Measurements from ENCODE around the gene INO80.

The INO80 gene

DNA sequence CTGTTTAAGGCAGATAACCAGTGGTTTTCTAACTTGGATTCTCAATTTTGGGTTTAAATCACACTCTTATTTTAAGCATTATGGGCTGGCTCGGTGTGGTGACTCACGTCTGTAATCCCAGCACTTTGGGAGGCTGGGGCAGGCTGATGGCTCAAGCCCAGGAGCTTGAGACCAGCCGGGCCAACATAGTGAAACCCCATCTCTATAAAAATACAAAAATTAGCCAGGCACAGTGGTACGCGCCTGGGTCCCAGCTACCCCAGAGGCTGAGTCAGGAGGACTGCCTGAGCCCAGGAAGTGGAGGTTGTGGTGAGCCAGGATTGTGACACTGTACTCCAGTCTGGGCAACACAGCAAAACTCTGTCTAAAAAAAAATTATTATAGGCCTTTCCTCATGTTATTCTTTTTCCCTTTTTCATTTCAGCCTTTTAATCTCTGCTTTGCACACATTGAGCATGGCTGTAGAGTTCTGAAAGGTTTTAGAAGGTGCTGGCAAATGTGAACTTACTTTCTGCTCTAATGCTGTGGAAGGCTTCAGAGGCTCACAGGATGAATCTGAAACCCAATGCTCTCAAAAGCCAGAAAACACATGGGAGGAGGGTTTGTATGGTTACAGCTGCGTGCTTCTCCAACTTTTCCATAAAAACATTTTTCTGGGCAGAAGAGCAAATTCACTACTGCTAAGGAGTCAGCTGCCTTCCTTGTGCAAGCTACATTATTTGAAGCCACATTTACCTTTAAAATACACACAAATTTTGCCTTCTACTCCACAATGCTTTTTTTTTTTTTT is 130.3 kb downstream of the INO80 start:
- TF ChIP-seq, protein P1, sequence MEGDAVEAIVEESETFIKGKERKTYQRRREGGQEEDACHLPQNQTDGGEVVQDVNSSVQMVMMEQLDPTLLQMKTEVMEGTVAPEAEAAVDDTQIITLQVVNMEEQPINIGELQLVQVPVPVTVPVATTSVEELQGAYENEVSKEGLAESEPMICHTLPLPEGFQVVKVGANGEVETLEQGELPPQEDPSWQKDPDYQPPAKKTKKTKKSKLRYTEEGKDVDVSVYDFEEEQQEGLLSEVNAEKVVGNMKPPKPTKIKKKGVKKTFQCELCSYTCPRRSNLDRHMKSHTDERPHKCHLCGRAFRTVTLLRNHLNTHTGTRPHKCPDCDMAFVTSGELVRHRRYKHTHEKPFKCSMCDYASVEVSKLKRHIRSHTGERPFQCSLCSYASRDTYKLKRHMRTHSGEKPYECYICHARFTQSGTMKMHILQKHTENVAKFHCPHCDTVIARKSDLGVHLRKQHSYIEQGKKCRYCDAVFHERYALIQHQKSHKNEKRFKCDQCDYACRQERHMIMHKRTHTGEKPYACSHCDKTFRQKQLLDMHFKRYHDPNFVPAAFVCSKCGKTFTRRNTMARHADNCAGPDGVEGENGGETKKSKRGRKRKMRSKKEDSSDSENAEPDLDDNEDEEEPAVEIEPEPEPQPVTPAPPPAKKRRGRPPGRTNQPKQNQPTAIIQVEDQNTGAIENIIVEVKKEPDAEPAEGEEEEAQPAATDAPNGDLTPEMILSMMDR (IDR thresholded peaks at IDR 0.05; ENCODE audit: insufficient read depth, low read length, poor library complexity, severe bottlenecking) = no peak

DNA sequence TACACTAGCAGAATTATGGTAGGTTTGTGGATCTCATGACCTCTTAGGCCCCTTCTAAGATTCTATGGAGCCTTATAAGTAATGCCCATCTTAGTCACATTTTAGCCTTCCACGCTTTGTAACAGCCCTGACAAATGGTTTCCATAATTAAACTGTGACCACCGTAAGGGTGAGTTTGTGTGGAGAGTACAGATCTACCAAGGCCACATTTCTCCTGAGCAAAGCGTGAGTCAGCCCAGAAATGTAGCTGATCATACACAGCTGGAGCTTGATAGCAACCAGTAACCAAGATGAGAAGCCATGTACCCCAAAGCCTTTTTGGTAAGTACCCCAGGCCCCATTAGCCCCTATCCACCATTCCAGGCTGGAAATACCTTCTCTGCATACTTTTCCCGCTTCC is 131.1 kb downstream of the INO80 start:
- TF ChIP-seq, protein P1 (IDR thresholded peaks at IDR 0.05; ENCODE audit: insufficient read depth, low read length, poor library complexity, severe bottlenecking) = no peak

More for the DNA sequence above, 130.3 kb downstream of the INO80 start:
- DNase-seq (ENCODE audit: extremely low read depth, insufficient read length) = no peak
- H3K36me3 ChIP-seq (ENCODE audit: control insufficient read depth, insufficient read depth, low read length) = peaks cover 33% of the 10 kb centered on the region
- H3K27me3 ChIP-seq (replicated peaks; ENCODE audit: control insufficient read depth, insufficient read depth, low read length) = no peaks in the 10 kb centered on the region
- H3K4me3 ChIP-seq (replicated peaks; ENCODE audit: low read depth, low read length) = no peak overlapping the region

DNA sequence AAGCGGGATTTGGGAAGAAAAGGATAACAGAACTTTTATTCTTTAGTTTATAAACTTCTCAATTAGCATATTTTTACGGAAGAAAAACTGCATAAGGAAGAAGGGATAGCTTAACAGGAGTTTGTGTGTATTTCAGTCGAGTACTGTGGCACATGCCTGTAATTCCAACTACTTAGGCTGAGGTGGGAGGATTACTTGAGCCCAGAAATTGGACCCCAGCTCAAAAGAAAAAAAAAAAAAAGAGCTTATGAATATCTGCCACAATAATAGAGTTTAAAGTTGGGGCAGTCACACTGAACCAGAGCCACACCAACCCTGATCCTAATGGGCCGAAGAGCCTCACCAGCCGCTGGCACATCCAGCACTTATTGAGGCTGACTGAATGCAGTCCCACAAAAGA is 131.7 kb downstream of the INO80 start:
- no peak for DNase-seq (ENCODE audit: extremely low read depth, insufficient read length)
- H3K27me3 ChIP-seq (replicated peaks; ENCODE audit: control insufficient read depth, insufficient read depth, low read length) = no peaks in the 10 kb centered on the region
- H3K4me3 ChIP-seq (replicated peaks; ENCODE audit: low read depth, low read length) = no peak overlapping the region
- peaks cover 44% of the 10 kb centered on the region for H3K36me3 ChIP-seq (ENCODE audit: control insufficient read depth, insufficient read depth, low read length)
- TF ChIP-seq, protein P1 (IDR thresholded peaks at IDR 0.05; ENCODE audit: insufficient read depth, low read length, poor library complexity, severe bottlenecking) = no peak

More for the DNA sequence above, 131.1 kb downstream of the INO80 start:
- no peaks in the 10 kb centered on the region for H3K27me3 ChIP-seq (replicated peaks; ENCODE audit: control insufficient read depth, insufficient read depth, low read length)
- no peak overlapping the region for H3K4me3 ChIP-seq (replicated peaks; ENCODE audit: low read depth, low read length)
- H3K36me3 ChIP-seq (ENCODE audit: control insufficient read depth, insufficient read depth, low read length) = peaks cover 39% of the 10 kb centered on the region
- no peak for DNase-seq (ENCODE audit: extremely low read depth, insufficient read length)

DNA sequence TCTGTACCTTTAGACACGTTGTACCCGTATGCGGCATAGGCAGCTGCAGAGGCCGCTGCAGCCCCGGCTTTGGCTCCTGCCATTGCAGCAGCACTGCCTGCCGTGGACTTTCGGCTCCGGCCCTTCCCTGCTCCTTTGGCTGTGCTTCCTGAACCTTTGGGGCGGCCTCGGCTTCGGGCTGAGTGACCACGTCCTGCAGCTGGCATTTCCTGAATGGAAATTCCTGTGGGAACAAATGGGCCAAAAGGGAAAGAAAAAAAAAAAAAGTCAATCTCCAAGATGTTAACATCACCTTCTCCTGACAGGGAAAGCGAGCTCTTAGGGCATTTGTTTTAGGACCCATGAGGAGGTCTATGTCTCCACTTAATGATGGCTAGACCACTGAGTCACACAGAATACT is 133.2 kb downstream of the INO80 start:
- TF ChIP-seq, protein P1 (IDR thresholded peaks at IDR 0.05; ENCODE audit: insufficient read depth, low read length, poor library complexity, severe bottlenecking) = no peak
- Histone ChIP-seq H3K36me3 (ENCODE audit: control insufficient read depth, insufficient read depth, low read length) (peaks cover 48% of the 10 kb centered on the region), H3K4me3 (replicated peaks; ENCODE audit: low read depth, low read length) (no peak overlapping the region), H3K27me3 (replicated peaks; ENCODE audit: control insufficient read depth, insufficient read depth, low read length) (no peaks in the 10 kb centered on the region)
- no peak for DNase-seq (ENCODE audit: extremely low read depth, insufficient read length)

DNA sequence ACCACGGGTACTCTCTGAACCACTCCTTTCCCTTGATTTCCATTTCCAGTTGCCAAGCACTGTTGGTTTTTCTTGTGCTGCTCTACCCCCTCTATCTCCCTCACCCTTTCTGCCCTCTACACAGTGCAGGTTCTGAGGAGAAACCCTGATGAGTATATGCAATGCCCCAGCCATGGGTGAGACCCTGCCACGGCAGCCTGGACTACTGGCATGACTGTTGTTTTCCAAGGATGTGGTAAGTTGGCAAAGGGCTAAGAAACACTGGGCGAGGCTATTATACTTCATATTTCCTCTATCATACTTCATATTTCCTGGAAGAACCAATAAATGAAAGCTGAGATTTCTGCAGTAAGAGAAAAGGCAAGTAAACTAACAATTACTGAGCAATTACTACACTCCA is 134.9 kb downstream of the INO80 start:
- peaks cover 47% of the 10 kb centered on the region for H3K36me3 ChIP-seq (ENCODE audit: control insufficient read depth, insufficient read depth, low read length)

More for the DNA sequence above, 134.9 kb downstream of the INO80 start:
- Histone ChIP-seq H3K27me3 (replicated peaks; ENCODE audit: control insufficient read depth, insufficient read depth, low read length) (no peaks in the 10 kb centered on the region), H3K4me3 (replicated peaks; ENCODE audit: low read depth, low read length) (no peak overlapping the region)
- TF ChIP-seq, protein P1 (IDR thresholded peaks at IDR 0.05; ENCODE audit: insufficient read depth, low read length, poor library complexity, severe bottlenecking) = no peak
- no peak for DNase-seq (ENCODE audit: extremely low read depth, insufficient read length)

Measured in GM06990 (cell line).